DMS79 (cell line): ENCODE data around the gene PRKACA.
"Not testable (repeated sequence)": the region's sequence is repeated elsewhere in the genome, so short reads cannot be mapped to it uniquely, and the experiment has no call there.

Experiments
- DNase-seq: peaks from one replicate; lab custom pipeline; 2025; lab: John Stamatoyannopoulos, UW

The PRKACA gene

GRCh38 chr19:14048443-14049153, 69.0 kb downstream of the PRKACA start:
- no peak for DNase-seq

- not testable (repeated sequence) for DNase-seq
These were observed 69.7 kb downstream of the PRKACA start for GRCh38 chr19:14047866-14048265.

GRCh38 chr19:14042659-14043608, 74.6 kb downstream of the PRKACA start:
- DNase-seq, result not testable (repeated sequence)
